GM10847 (cell line): ENCODE data around the gene ABCA13.

Experiments used
- POLR2A ChIP-seq: IDR thresholded peaks from 2 replicates; pipeline ENCODE4 v1.6.1; 2011; ENCODE audit not compliant: insufficient read length; ENCODE audit errors: extremely low read depth

ABCA13 gene

DNA sequence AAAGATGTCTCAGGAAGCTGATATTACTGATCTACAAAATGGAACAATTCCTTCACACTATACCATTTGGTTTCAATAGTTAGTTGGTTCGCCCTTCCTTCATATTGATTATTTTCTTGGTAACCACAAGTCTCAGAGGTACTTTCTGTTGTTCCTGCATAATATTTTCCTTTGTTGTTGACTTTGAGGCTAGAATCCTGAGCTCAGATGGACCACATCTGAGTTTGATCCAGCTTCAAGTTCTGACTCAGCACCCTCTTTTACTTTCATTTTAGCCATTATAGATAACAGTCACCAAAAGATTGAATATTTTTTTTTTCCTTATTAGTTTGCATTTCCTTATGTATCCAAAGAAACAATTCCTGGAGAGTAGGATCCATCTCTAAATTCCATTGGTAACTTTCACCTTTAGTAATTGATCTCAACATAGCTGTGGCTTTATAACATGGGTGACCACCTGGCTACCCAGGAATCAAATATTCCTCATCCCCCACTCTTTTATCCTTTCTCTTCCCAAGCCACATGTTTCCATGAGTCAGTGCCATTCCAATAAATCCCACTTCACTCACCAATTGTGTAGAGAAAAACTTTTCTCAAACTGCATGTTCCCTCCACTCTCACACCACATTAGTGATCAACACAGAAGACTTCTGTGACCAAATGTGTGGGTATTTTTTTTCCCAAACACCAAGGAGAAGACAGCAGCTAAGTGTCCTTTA is 9.7 kb upstream of the ABCA13 start:
- TF ChIP-seq POLR2A: no peak

DNA sequence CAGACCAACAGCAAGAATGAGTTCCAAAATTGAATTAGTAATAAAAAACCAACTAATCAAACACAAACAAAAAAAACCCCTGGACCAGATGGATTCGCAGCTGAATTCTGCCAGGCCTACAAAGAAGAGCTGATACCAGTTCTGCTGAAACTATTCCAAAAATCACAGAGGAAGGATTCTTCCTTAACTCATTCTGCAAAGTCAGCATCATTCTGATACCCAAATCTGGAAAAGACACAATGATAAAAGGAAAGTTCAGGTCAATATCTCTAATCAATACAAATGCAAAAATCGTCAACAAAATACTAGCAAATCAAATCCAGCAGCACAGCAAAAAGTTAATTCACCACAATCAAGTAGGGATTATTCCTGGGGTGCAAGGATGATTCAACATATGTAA is 6.1 kb upstream of the ABCA13 start:
- no peak for TF ChIP-seq POLR2A

GRCh38 chr7:48168159-48168558 is 3.1 kb upstream of the ABCA13 start:
- no peak for TF ChIP-seq POLR2A

GRCh38 chr7:48170506-48170905 is 752 bp upstream of the ABCA13 start:
- no peak for TF ChIP-seq POLR2A

DNA sequence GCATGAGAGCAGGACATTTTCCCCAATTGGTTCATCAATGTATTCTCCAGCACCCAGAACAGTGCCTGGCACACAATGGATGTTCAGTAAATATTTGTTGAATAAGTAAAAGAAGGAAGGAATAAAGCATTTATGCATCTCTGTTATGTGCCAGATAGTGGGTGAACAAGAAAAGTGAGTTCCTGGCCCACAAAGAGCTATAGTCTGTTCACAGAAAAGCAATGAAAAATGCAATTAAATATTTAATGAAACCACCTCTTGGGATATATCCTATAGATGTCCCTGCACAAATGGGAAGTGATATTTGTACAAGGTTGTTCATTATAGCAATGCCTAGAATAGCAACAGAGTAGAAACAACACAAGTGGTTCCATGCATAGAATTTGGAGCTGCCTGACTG is 2.1 kb downstream of the ABCA13 start:
- TF ChIP-seq POLR2A: no peak

DNA sequence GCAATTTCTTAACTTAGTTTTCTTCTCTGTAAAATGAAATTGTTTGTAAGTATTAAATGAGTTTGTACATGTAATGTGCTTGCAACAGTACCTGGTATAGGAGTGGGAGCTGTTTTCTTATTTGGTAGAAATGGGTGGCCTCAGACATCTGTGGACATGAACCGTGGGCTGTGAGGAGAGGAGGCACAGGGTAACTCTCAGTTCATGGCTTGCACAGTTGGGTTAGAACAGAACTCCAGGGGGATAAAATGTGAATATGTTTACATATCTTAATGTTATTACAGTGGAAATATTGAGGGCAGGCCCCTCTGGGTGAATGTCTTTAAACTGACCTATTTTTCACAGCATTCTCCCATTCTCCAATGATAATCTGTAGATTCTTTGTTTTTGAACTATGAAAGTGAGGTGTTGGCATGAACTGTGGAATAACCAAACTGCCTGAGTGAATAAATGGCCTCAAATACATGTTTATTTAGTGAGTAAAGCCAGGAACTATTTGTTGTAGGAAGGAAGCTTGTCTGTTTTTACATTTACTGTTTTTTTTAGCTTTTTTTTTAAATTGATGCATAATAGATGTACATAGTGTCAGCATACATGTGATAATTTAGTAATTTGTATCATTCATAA is 2.6 kb downstream of the ABCA13 start:
- no peak for TF ChIP-seq POLR2A

GRCh38 chr7:48175019-48175418 is 3.8 kb downstream of the ABCA13 start:
- no peak for TF ChIP-seq POLR2A

- no peak for TF ChIP-seq POLR2A
Observed at GRCh38 chr7:48176356-48176893, 5.2 kb downstream of the ABCA13 start.

- TF ChIP-seq POLR2A: no peak
Observed at GRCh38 chr7:48177271-48177670, 6.0 kb downstream of the ABCA13 start.

DNA sequence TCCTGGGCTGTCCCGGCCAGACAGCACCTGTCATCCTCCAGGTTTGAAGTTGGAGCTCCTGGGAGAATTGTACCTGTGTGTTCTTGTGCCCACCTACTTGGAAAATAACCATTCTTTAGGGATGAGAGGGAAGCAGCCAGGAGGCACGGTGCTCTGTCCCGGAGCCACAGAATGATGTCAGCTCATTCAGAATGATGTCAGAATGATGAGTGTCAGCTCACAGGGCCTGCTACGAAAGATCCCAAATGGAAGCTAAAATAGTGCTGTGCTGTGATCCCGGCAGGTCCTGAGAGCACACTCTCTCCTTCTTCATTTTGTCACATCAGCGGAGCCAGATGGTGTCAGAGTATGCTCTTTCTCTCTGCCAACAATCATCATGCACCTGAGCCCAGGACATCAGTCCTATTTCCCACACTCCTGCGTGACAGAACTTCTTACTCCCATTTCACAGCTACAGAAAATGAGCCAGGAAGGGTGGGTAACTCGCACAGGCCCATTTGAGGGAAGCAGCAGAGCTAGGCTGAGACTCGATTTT is 8.3 kb downstream of the ABCA13 start:
- TF ChIP-seq POLR2A: no peak

- TF ChIP-seq POLR2A: no peak
Observed at GRCh38 chr7:48180981-48181380, 9.7 kb downstream of the ABCA13 start.

GRCh38 chr7:48182718-48183369 is 11.6 kb downstream of the ABCA13 start:
- no peak for TF ChIP-seq POLR2A

- no peak for TF ChIP-seq POLR2A
Observed at GRCh38 chr7:48183370-48183743, 12.1 kb downstream of the ABCA13 start.

GRCh38 chr7:48183965-48184364 is 12.7 kb downstream of the ABCA13 start:
- no peak for TF ChIP-seq POLR2A

DNA sequence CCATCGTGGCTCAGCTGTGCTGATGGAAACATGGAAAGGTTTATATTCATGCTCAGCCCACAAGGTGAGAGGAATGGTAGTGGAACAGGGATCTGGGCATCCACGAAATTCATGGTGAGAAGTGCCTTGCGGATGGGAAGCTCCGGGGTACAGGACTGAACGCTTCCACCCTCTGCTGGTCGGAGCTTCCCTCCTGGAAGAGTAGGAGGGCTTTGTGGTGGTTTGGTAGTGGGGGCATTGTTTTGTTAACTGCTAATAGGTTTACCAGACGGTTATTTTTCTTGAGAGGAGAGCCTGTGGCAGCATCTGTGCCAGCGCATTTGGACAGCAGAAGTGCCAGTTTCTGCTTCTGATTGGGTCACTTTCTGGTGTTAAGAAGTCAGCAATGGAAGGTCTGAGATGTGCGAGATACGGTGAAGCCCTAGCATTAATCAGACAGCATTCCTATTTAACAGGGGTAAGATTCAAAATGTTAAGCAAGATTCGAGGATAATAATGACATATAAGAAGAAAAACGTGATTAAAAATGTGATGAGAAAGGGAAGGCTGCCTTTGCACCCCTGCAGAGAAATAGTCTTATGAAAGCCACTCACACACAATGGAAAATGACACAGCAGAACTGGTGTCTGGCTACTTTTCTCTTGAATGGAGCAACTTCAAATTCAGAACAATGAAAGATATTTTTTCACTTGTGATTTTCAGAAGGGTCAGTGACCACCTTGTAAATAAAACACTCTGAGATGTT is 17.7 kb downstream of the ABCA13 start:
- TF ChIP-seq POLR2A: no peak

DNA sequence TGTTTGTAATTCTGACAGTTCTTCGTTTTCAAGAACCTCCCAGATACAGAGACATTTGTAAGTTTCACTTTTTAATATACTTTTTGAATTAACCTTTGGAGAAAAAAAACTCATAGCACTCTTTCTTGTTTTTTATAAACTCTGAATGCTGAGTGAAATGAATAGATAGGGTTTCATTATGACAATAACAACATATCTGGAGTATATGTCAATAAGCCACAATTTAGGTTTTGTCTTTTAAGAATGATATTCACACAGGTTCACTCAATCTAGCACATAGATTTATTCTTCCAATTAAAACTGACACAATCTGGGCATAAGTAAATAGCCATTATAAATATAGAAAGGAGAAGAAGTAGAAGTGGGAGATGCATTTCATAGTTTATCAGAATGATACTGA is 21.7 kb downstream of the ABCA13 start:
- TF ChIP-seq POLR2A: no peak

DNA sequence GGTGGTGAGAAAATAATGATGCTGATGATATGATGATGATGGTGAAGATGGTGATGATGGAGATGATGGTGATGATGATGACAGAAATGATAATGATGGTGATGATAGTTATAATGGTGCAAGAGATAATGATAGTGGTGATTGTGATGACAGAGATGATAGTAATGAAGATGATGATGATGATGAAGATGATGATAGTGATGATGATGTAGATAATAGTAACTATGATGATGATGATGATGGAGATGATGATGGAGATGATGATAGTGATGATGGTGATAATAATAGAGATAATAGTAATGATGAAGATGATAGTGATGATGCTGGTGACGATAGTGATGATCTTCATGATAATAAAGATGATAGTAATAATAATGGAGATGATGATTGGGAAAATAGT is 22.2 kb downstream of the ABCA13 start:
- TF ChIP-seq POLR2A: no peak
